ENCODE results near the gene RING1.

Gene RING1

GRCh38 chr6:33178755-33179475, 29.4 kb upstream of the RING1 start:
- in situ Hi-C loops (cut with MboI; ENCODE audit: low sequenced_read_pairs, unreplicated experiment), result no loop called here
- no peak for DNase-seq (ENCODE audit: low spot score)
- TF ChIP-seq CTCF (IDR thresholded peaks at IDR 0.05; ENCODE audit: borderline replicate concordance, control extremely low read depth, extremely low read depth, insufficient read depth, missing control alignments), result no peak

- TF ChIP-seq CTCF (IDR thresholded peaks at IDR 0.05; ENCODE audit: borderline replicate concordance, control extremely low read depth, extremely low read depth, insufficient read depth, missing control alignments), result no peak
- in situ Hi-C loops (cut with MboI; ENCODE audit: low sequenced_read_pairs, unreplicated experiment), result no loop called here
- no peak for DNase-seq (ENCODE audit: low spot score)
Measured at GRCh38 chr6:33181141-33181540, 27.2 kb upstream of the RING1 start.

GRCh38 chr6:33183071-33183683, 25.1 kb upstream of the RING1 start:
- no peak for TF ChIP-seq CTCF (IDR thresholded peaks at IDR 0.05; ENCODE audit: borderline replicate concordance, control extremely low read depth, extremely low read depth, insufficient read depth, missing control alignments)
- in situ Hi-C loops (cut with MboI; ENCODE audit: low sequenced_read_pairs, unreplicated experiment), result no loop called here
- DNase-seq (ENCODE audit: low spot score), result no peak

DNA sequence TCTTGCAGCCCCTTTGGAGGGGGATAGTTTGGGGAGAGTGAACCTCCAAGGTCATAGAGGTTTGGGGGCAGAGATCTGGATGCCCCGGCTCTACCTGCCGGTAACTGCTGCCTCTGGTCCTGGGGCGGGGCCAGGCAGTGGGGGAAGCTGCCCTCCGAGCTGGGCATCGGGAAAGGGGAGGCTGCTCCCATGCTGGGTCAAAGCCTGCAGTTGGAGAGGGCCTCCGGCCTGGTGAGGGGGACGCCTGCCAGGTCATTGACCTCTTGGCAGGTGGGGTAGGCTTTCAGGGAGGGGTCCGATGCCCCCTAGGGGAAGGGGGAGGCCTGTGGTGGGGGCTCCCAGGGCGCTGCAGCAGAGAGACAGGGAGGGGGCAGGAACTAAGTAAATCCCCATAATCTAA, 23.1 kb upstream of the RING1 start:
- no peak for DNase-seq (ENCODE audit: low spot score)
- in situ Hi-C loops (cut with MboI; ENCODE audit: low sequenced_read_pairs, unreplicated experiment), result no loop called here
- no peak for TF ChIP-seq CTCF (IDR thresholded peaks at IDR 0.05; ENCODE audit: borderline replicate concordance, control extremely low read depth, extremely low read depth, insufficient read depth, missing control alignments)

- TF ChIP-seq CTCF (IDR thresholded peaks at IDR 0.05; ENCODE audit: borderline replicate concordance, control extremely low read depth, extremely low read depth, insufficient read depth, missing control alignments), result no peak
- in situ Hi-C loops (cut with MboI; ENCODE audit: low sequenced_read_pairs, unreplicated experiment), result no loop called here
- no peak for DNase-seq (ENCODE audit: low spot score)
Measured at GRCh38 chr6:33185654-33186187, 22.6 kb upstream of the RING1 start.

DNA sequence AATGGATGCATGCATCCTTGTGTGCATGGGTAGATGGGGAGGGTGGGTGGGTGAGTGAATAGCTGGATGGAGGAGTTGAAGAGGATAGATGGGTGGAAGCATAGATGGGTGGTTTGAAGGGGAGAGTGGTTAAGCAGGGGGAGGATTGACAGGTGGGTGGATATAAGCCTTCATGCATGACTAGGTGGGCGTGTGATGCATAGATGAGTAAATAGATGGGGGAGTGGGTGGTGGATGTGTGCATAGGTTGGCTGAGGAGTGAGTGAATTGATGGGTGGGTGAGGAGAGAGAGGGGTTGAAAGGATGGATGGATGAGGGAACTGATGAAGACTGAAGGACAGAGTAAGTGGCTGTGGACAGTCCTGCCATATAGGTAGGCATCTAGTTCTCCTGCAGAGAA, 20.5 kb upstream of the RING1 start:
- no peak for TF ChIP-seq CTCF (IDR thresholded peaks at IDR 0.05; ENCODE audit: borderline replicate concordance, control extremely low read depth, extremely low read depth, insufficient read depth, missing control alignments)
- in situ Hi-C loops (cut with MboI; ENCODE audit: low sequenced_read_pairs, unreplicated experiment), result no loop called here
- DNase-seq (ENCODE audit: low spot score), result no peak
